ENCODE data around the gene EMILIN2.

EMILIN2 gene

GRCh38 chr18:2961821-2962220, 115.0 kb downstream of the EMILIN2 start:
- TF ChIP-seq CTCF (IDR thresholded peaks at IDR 0.05; ENCODE audit: low read depth, low read length, poor library complexity, severe bottlenecking) (no peak), EZH2phosphoT487 (IDR thresholded peaks at IDR 0.05; ENCODE audit: borderline replicate concordance, low read length) (no peak)
- Histone ChIP-seq H3K36me3 (ENCODE audit: control insufficient read depth, low read length) (peaks cover 5% of the 10 kb centered on the region; the same call in 1 of the 2 replicates), H3K27ac (ENCODE audit: low read depth, low read length) (no peak overlapping the region), H3K4me1 (ENCODE audit: control insufficient read depth, low read length) (peaks cover 68% of the 10 kb centered on the region), H3K4me2 (ENCODE audit: low read length) (peak overlapping the region; percentile 71), H3K9me3 (ENCODE audit: control insufficient read depth, insufficient read depth, low read length) (no peaks in the 10 kb centered on the region), H3K4me3 (ENCODE audit: low read length) (peak overlapping the region; percentile 52), H3K79me2 (ENCODE audit: control insufficient read depth, low read length) (peaks cover 35% of the 10 kb centered on the region), H3K9me2 (replicated peaks; ENCODE audit: control insufficient read depth, low read length) (no peaks in the 10 kb centered on the region), H3F3A (ENCODE audit: control insufficient read depth, insufficient read depth) (peaks cover 4% of the 10 kb centered on the region), H3K27me3 (ENCODE audit: control insufficient read depth, low read length) (no peaks in the 10 kb centered on the region), H4K20me1 (ENCODE audit: control insufficient read depth, insufficient read depth, low read depth, low read length) (peaks cover 14% of the 10 kb centered on the region)

- no peaks in the 10 kb centered on the region for H3K27me3 ChIP-seq (ENCODE audit: control insufficient read depth, low read length)
- H3K36me3 ChIP-seq (ENCODE audit: control insufficient read depth, low read length), result peaks cover 5% of the 10 kb centered on the region; the same call in 1 of the 2 replicates
- H3K79me2 ChIP-seq (ENCODE audit: control insufficient read depth, low read length), result peaks cover 43% of the 10 kb centered on the region
- peaks cover 68% of the 10 kb centered on the region for H3K4me1 ChIP-seq (ENCODE audit: control insufficient read depth, low read length)
- H4K20me1 ChIP-seq (ENCODE audit: control insufficient read depth, insufficient read depth, low read depth, low read length), result peaks cover 14% of the 10 kb centered on the region
- H3K9me3 ChIP-seq (ENCODE audit: control insufficient read depth, insufficient read depth, low read length), result no peaks in the 10 kb centered on the region
- no peak for TF ChIP-seq EZH2phosphoT487 (IDR thresholded peaks at IDR 0.05; ENCODE audit: borderline replicate concordance, low read length)
- TF ChIP-seq CTCF (IDR thresholded peaks at IDR 0.05; ENCODE audit: low read depth, low read length, poor library complexity, severe bottlenecking), result no peak
- H3K4me2 ChIP-seq (ENCODE audit: low read length), result 0 out of 2 replicates have a peak overlapping the region, but pooled peaks have one; percentile 71
- H3F3A ChIP-seq (ENCODE audit: control insufficient read depth, insufficient read depth), result peaks cover 4% of the 10 kb centered on the region
- H3K9me2 ChIP-seq (replicated peaks; ENCODE audit: control insufficient read depth, low read length), result no peaks in the 10 kb centered on the region
- no peak overlapping the region for H3K4me3 ChIP-seq (ENCODE audit: low read length)
- H3K27ac ChIP-seq (ENCODE audit: low read depth, low read length), result no peak overlapping the region
Measured at GRCh38 chr18:2963048-2963447, 116.2 kb downstream of the EMILIN2 start.

GRCh38 chr18:2964361-2965010, 117.7 kb downstream of the EMILIN2 start:
- Histone ChIP-seq H3F3A (ENCODE audit: control insufficient read depth, insufficient read depth) (peaks cover 4% of the 10 kb centered on the region), H3K4me1 (ENCODE audit: control insufficient read depth, low read length) (peaks cover 68% of the 10 kb centered on the region), H3K4me3 (ENCODE audit: low read length) (no peak overlapping the region), H3K79me2 (ENCODE audit: control insufficient read depth, low read length) (peaks cover 48% of the 10 kb centered on the region), H3K9me3 (ENCODE audit: control insufficient read depth, insufficient read depth, low read length) (no peaks in the 10 kb centered on the region), H4K20me1 (ENCODE audit: control insufficient read depth, insufficient read depth, low read depth, low read length) (peaks cover 14% of the 10 kb centered on the region), H3K36me3 (ENCODE audit: control insufficient read depth, low read length) (no peaks in the 10 kb centered on the region; the same call in 1 of the 2 replicates), H3K9me2 (replicated peaks; ENCODE audit: control insufficient read depth, low read length) (no peaks in the 10 kb centered on the region), H3K27me3 (ENCODE audit: control insufficient read depth, low read length) (no peaks in the 10 kb centered on the region), H3K27ac (ENCODE audit: low read depth, low read length) (no peak overlapping the region), H3K4me2 (ENCODE audit: low read length) (no peak overlapping the region)
- TF ChIP-seq CTCF (IDR thresholded peaks at IDR 0.05; ENCODE audit: low read depth, low read length, poor library complexity, severe bottlenecking) (no peak), EZH2phosphoT487 (IDR thresholded peaks at IDR 0.05; ENCODE audit: borderline replicate concordance, low read length) (no peak)
